SK-N-SH (cell line): ENCODE data around the gene PPP1R27. TPM values are rescaled to one million over a fixed set of nuclear protein-coding genes. Genes with fewer than 3 reads are reported as not detected.

Experiments used
- CTCF ChIA-PET: fragments of 300-600, 350-600 bp; formaldehyde crosslinking; extraction: SDS; loops from one replicate; lab custom pipeline; 2021; lab: Yijun Ruan, JAX
- POLR2A ChIA-PET: fragments of 350-600 bp; sonication (Branson Sonifier 250); formaldehyde crosslinking; extraction: SDS; loops from one replicate; lab custom pipeline; 2020; ENCODE audit warnings: antibody characterized with exemption, inconsistent platforms; lab: Yijun Ruan, JAX
- DNase-seq: peaks from one replicate; pipeline ENCODE4 v3.0.0; 2012
- H2AFZ ChIP-seq: fragments of 200-600 bp; sonication (generic); 2 replicates; pipeline ENCODE4 v1.8.1; 2016; ENCODE audit warnings: antibody characterized with exemption, mild to moderate bottlenecking, low read depth
- H3F3A ChIP-seq: fragments of 200-600 bp; sonication (generic); replicated peaks from 2 replicates; pipeline ENCODE3; 2016; ENCODE audit warnings: antibody characterized with exemption, mild to moderate bottlenecking; ENCODE audit not compliant: insufficient read depth
- H3K27ac ChIP-seq, 2 experiments: fragments of 200-500 bp in 1 of 2; fragments of 200-600 bp in 1 of 2; sonication (Bioruptor generic) in 1 of 2; sonication (generic), shearing (Covaris generic) in 1 of 2; 2 replicates each; pipeline versions ENCODE4 v1.5.1 to v1.6.1; 2014 to 2016; ENCODE audit warnings: low read depth in 2 of 2, inconsistent platforms in 1 of 2, low read length in 1 of 2, mild to moderate bottlenecking in 1 of 2, mixed read lengths in 1 of 2
- H3K27me3 ChIP-seq: fragments of 200-600 bp; sonication (generic), shearing (Covaris generic); 2 replicates; pipeline ENCODE4 v1.6.1; 2016; ENCODE audit warnings: mixed run types; ENCODE audit not compliant: insufficient read depth
- H3K36me3 ChIP-seq, 2 experiments: fragments of 200-500 bp in 1 of 2; fragments of 200-600 bp in 1 of 2; sonication (Bioruptor generic) in 1 of 2; sonication (generic) in 1 of 2; replicated peaks in 1 of 2; 2 replicates each; pipeline versions ENCODE3 to v1.5.1; 2014 to 2016; ENCODE audit warnings: low read length in 1 of 2, mild to moderate bottlenecking in 1 of 2; ENCODE audit not compliant: insufficient read depth in 2 of 2, control insufficient read depth in 1 of 2
- H3K4me1 ChIP-seq, 2 experiments: fragments of 200-500 bp in 1 of 2; fragments of 200-600 bp in 1 of 2; sonication (Bioruptor generic) in 1 of 2; sonication (generic), shearing (Covaris generic) in 1 of 2; 2 replicates each; pipeline versions ENCODE4 v1.5.1 to v1.6.1; 2014 to 2016; ENCODE audit warnings: low read depth in 1 of 2, low read length in 1 of 2, mixed run types in 1 of 2; ENCODE audit not compliant: insufficient read depth in 2 of 2, control insufficient read depth in 1 of 2
- H3K4me2 ChIP-seq: fragments of 200-600 bp; sonication (generic), shearing (Covaris generic); 2 replicates; pipeline ENCODE4 v1.6.1; 2017; ENCODE audit warnings: mixed run types
- H3K4me3 ChIP-seq, 2 experiments: fragments of 200-500 bp in 1 of 2; fragments of 200-600 bp in 1 of 2; sonication (Bioruptor generic) in 1 of 2; sonication (generic), shearing (Covaris generic) in 1 of 2; 2 replicates each; pipeline versions ENCODE4 v1.5.1 to v1.8.1; 2014 to 2016; ENCODE audit warnings: low read depth in 2 of 2, inconsistent platforms in 1 of 2, low read length in 1 of 2, mild to moderate bottlenecking in 1 of 2, mixed read lengths in 1 of 2, moderate library complexity in 1 of 2
- H3K79me2 ChIP-seq: fragments of 200-600 bp; sonication (generic); 2 replicates; pipeline ENCODE4 v1.8.1; 2017; ENCODE audit warnings: mild to moderate bottlenecking; ENCODE audit not compliant: insufficient read depth
- H3K9ac ChIP-seq: fragments of 200-600 bp; sonication (generic); 2 replicates; pipeline ENCODE4 v1.6.1; 2017; ENCODE audit warnings: mixed run types
- H3K9me2 ChIP-seq: fragments of 200-600 bp; sonication (generic); 2 replicates; pipeline ENCODE4 v1.6.1; 2017; ENCODE audit warnings: mixed run types
- H3K9me3 ChIP-seq: fragments of 200-600 bp; sonication (generic); 2 replicates; pipeline ENCODE4 v1.6.1; 2017; ENCODE audit warnings: mixed run types, mild to moderate bottlenecking, moderate library complexity
- H4K20me1 ChIP-seq: fragments of 200-600 bp; sonication (generic); 2 replicates; pipeline ENCODE4 v1.6.1; 2017; ENCODE audit warnings: mild to moderate bottlenecking, mixed run types; ENCODE audit not compliant: insufficient read depth
- CHD2 ChIP-seq: fragments of 150-350 bp; IDR thresholded peaks from 2 replicates; pipeline ENCODE4 v1.6.1; 2018; ENCODE audit warnings: low read length; ENCODE audit not compliant: partially characterized antibody
- ELF1 ChIP-seq: IDR thresholded peaks from 2 replicates; pipeline ENCODE4 v1.4.0; 2012
- FOXJ3 ChIP-seq: sonication (generic); formaldehyde crosslinking; IDR thresholded peaks from 2 replicates; pipeline ENCODE4 v1.5.1; 2020; ENCODE audit warnings: mild to moderate bottlenecking, missing genetic modification reagents
- FOXM1 ChIP-seq: IDR thresholded peaks from 2 replicates; pipeline ENCODE4 v1.4.0; 2012; ENCODE audit warnings: low read depth, mild to moderate bottlenecking
- GABPA ChIP-seq: IDR thresholded peaks from 2 replicates; pipeline ENCODE4 v1.4.0; 2012; ENCODE audit warnings: low read depth, mild to moderate bottlenecking
- JUND ChIP-seq: IDR thresholded peaks from 2 replicates; pipeline ENCODE4 v1.4.0; 2012
- MXI1 ChIP-seq: IDR thresholded peaks from 2 replicates; pipeline ENCODE4 v1.6.1; 2012; ENCODE audit warnings: mild to moderate bottlenecking, low read depth, low read length, improper control_type of control experiment
- NFIC ChIP-seq: IDR thresholded peaks from 2 replicates; pipeline ENCODE4 v1.4.0; 2012; ENCODE audit warnings: borderline replicate concordance
- NRF1 ChIP-seq: IDR thresholded peaks from 2 replicates; pipeline ENCODE4 v1.6.1; 2012; ENCODE audit warnings: low read depth, mild to moderate bottlenecking, low read length
- POLR2AphosphoS5 ChIP-seq: IDR thresholded peaks from 2 replicates; pipeline ENCODE4 v1.6.1; 2012; ENCODE audit warnings: low read depth, low read length
- RAD21 ChIP-seq: IDR thresholded peaks from 2 replicates; pipeline ENCODE4 v1.6.1; 2012; ENCODE audit warnings: mild to moderate bottlenecking, low read length
- RXRA ChIP-seq: IDR thresholded peaks from 2 replicates; pipeline ENCODE4 v1.4.0; 2012; ENCODE audit warnings: low read depth, mild to moderate bottlenecking, borderline replicate concordance
- SIN3A ChIP-seq: IDR thresholded peaks from 2 replicates; pipeline ENCODE4 v1.6.1; 2012; ENCODE audit warnings: low read depth, mild to moderate bottlenecking, low read length, moderate library complexity, borderline replicate concordance
- TAF1 ChIP-seq: IDR thresholded peaks from 2 replicates; pipeline ENCODE4 v1.6.1; 2012; ENCODE audit warnings: low read depth, mild to moderate bottlenecking, low read length, moderate library complexity, borderline replicate concordance
- TCF12 ChIP-seq: IDR thresholded peaks from 2 replicates; pipeline ENCODE4 v1.4.0; 2012
- YY1 ChIP-seq: IDR thresholded peaks from 2 replicates; pipeline ENCODE4 v1.4.0; 2012; ENCODE audit warnings: low read depth, mild to moderate bottlenecking
- WGBS: methylation state at CpG from one replicate; pipeline ENCODE4 v1.1.6; 2017; ENCODE audit warnings: low lambda C conversion rate; 5-methylcytosine and 5-hydroxymethylcytosine counted together
- polyA plus RNA-seq, 3 experiments: library from polyadenylated mRNA; depleted of rRNA; stranded (reverse); fragments of >200 nt; gene quantifications; 2 replicates each; pipeline ENCODE4 v1.2.3, GENCODE V29; 2012
- TF ChIP-seq, protein P1 (sequence below): IDR thresholded peaks from 2 replicates; pipeline ENCODE4 v1.4.0; 2012; ENCODE audit warnings: low read depth
- TF ChIP-seq, protein P2 (sequence below): IDR thresholded peaks from 2 replicates; pipeline ENCODE4; 2012
- TF ChIP-seq, protein P3 (sequence below): IDR thresholded peaks from 2 replicates; pipeline ENCODE4 v1.4.0; 2012; ENCODE audit warnings: low read depth, borderline replicate concordance
- TF ChIP-seq, protein P4 (sequence below): IDR thresholded peaks from 2 replicates; pipeline ENCODE4 v1.6.1; 2012; ENCODE audit warnings: mild to moderate bottlenecking, low read depth, low read length, moderate library complexity

Gene PPP1R27
- polyA plus RNA-seq, 1 of the 3 experiments (the other 2 are of a cell fraction): 0.07 TPM

DNA sequence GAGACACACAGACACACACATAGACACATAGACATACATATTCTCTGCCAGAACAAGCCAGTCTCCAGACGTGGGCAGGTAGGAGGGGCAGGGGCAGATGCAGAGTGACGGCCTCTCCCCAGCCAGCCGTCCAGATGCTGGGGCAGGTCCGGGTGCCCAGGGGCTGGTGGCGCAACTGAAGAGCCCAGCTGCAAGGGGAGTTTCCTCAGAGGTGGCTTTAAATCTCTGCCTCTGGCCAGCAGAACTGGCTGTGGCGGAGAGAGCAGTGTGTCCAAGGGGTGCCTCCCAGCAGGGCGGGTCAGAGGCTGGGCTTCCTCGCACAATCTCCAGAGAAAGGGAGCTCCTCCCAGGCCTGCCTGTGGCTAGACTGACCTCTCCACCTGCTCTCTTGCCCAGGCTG is 40.3 kb downstream of the PPP1R27 start:
- ChIA-PET CTCF (interaction anchor here (1.0 to 2.1 kb wide), 4 partner anchors 12 to 233 kb away, joined by 3 to 10 read pairs (median 6); no protein-coding TSS in a partner anchor), POLR2A (interaction anchor here (0.6 to 1.2 kb wide), 2 partner anchors 13 to 92 kb away, joined by 3 read pairs; no protein-coding TSS in a partner anchor)
- H3K36me3 ChIP-seq: no peaks in the 10 kb centered on the region
- H4K20me1 ChIP-seq: no peaks in the 10 kb centered on the region
- 41% methylated on average over 8 of the region's 8 CpGs for WGBS
- H3K4me1 ChIP-seq: no peaks in the 10 kb centered on the region; a peak in 1 of 4 replicates
- no peak overlapping the region for H3K4me2 ChIP-seq
- H3K9me3 ChIP-seq: no peaks in the 10 kb centered on the region
- peaks cover 3% of the 10 kb centered on the region for H3F3A ChIP-seq
- no peak for TF ChIP-seq RXRA
- H3K4me3 ChIP-seq: no peak overlapping the region
- H3K27ac ChIP-seq: no peak overlapping the region
- H2AFZ ChIP-seq: no peak overlapping the region
- peaks cover 5% of the 10 kb centered on the region for H3K27me3 ChIP-seq
- H3K9me2 ChIP-seq: no peaks in the 10 kb centered on the region
- no peak overlapping the region for H3K9ac ChIP-seq
- no peaks in the 10 kb centered on the region for H3K79me2 ChIP-seq
- no peak for DNase-seq

DNA sequence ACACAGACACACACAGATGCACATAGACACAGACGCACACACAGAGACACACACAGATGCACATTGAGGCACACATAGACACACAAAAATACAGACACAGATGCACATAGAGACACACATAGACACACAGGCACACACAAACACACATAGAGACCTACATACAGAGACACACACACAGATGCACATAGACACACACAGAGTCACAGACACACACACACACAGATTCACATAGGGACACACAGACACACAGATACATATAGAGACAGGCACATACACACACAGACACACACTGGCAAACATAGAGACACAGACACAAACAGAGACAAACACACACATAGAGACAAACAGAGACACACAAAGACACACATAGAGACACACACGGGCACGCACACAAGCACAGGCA is 40.8 kb downstream of the PPP1R27 start:
- H3K27ac ChIP-seq: no peak overlapping the region
- H3K79me2 ChIP-seq: no peaks in the 10 kb centered on the region
- H3K9ac ChIP-seq: no peak overlapping the region
- H3K36me3 ChIP-seq: no peaks in the 10 kb centered on the region
- no peaks in the 10 kb centered on the region for H3K9me2 ChIP-seq
- CTCF ChIA-PET: interaction anchor here (1.3 to 1.5 kb wide), 2 partner anchors 16 to 60 kb away, joined by 3 to 9 read pairs; no protein-coding TSS in a partner anchor
- 95% methylated on average over 3 of the region's 3 CpGs for WGBS
- no peak for DNase-seq
- no peaks in the 10 kb centered on the region for H4K20me1 ChIP-seq
- no peak overlapping the region for H2AFZ ChIP-seq
- H3K4me1 ChIP-seq: no peaks in the 10 kb centered on the region; a peak in 1 of 4 replicates
- TF ChIP-seq TAF1 (no peak), GABPA (no peak), RAD21 (no peak), NFIC (no peak), POLR2AphosphoS5 (no peak), SIN3A (no peak), FOXJ3 (CRISPR knock-in tag) (no peak), NRF1 (no peak), JUND (no peak), RXRA (no peak), TCF12 (no peak), ELF1 (no peak), CHD2 (no peak), MXI1 (no peak), YY1 (no peak), FOXM1 (no peak)
- TF ChIP-seq, protein P1, sequence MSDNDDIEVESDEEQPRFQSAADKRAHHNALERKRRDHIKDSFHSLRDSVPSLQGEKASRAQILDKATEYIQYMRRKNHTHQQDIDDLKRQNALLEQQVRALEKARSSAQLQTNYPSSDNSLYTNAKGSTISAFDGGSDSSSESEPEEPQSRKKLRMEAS: no peak
- TF ChIP-seq, protein P2, sequence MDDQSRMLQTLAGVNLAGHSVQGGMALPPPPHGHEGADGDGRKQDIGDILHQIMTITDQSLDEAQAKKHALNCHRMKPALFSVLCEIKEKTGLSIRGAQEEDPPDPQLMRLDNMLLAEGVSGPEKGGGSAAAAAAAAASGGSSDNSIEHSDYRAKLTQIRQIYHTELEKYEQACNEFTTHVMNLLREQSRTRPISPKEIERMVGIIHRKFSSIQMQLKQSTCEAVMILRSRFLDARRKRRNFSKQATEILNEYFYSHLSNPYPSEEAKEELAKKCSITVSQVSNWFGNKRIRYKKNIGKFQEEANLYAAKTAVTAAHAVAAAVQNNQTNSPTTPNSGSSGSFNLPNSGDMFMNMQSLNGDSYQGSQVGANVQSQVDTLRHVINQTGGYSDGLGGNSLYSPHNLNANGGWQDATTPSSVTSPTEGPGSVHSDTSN: no peak
- TF ChIP-seq, protein P3, sequence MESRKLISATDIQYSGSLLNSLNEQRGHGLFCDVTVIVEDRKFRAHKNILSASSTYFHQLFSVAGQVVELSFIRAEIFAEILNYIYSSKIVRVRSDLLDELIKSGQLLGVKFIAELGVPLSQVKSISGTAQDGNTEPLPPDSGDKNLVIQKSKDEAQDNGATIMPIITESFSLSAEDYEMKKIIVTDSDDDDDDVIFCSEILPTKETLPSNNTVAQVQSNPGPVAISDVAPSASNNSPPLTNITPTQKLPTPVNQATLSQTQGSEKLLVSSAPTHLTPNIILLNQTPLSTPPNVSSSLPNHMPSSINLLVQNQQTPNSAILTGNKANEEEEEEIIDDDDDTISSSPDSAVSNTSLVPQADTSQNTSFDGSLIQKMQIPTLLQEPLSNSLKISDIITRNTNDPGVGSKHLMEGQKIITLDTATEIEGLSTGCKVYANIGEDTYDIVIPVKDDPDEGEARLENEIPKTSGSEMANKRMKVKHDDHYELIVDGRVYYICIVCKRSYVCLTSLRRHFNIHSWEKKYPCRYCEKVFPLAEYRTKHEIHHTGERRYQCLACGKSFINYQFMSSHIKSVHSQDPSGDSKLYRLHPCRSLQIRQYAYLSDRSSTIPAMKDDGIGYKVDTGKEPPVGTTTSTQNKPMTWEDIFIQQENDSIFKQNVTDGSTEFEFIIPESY: no peak
- TF ChIP-seq, protein P4, sequence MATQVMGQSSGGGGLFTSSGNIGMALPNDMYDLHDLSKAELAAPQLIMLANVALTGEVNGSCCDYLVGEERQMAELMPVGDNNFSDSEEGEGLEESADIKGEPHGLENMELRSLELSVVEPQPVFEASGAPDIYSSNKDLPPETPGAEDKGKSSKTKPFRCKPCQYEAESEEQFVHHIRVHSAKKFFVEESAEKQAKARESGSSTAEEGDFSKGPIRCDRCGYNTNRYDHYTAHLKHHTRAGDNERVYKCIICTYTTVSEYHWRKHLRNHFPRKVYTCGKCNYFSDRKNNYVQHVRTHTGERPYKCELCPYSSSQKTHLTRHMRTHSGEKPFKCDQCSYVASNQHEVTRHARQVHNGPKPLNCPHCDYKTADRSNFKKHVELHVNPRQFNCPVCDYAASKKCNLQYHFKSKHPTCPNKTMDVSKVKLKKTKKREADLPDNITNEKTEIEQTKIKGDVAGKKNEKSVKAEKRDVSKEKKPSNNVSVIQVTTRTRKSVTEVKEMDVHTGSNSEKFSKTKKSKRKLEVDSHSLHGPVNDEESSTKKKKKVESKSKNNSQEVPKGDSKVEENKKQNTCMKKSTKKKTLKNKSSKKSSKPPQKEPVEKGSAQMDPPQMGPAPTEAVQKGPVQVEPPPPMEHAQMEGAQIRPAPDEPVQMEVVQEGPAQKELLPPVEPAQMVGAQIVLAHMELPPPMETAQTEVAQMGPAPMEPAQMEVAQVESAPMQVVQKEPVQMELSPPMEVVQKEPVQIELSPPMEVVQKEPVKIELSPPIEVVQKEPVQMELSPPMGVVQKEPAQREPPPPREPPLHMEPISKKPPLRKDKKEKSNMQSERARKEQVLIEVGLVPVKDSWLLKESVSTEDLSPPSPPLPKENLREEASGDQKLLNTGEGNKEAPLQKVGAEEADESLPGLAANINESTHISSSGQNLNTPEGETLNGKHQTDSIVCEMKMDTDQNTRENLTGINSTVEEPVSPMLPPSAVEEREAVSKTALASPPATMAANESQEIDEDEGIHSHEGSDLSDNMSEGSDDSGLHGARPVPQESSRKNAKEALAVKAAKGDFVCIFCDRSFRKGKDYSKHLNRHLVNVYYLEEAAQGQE: no peak
- TF ChIP-seq, all 33 proteins: peak for 0
- POLR2A ChIA-PET: interaction anchor here (1.2 kb wide), 1 partner anchor 13 kb away, joined by 3 read pairs; no protein-coding TSS in a partner anchor
- Histone ChIP-seq H3K4me2 (no peak overlapping the region), H3K4me3 (no peak overlapping the region), H3K27me3 (peaks cover under 1% of the 10 kb centered on the region; the same call in 1 of the 2 replicates), H3F3A (peaks cover 3% of the 10 kb centered on the region), H3K9me3 (no peaks in the 10 kb centered on the region)
